Mucosa of rectum (tissue), 2 donors: ENCODE measurements around the gene PRAMEF12.

Experiments
- H3K27ac ChIP-seq, 2 donors: one replicate each; pipeline ENCODE4 v1.7.0; 2013; ENCODE audit warnings: inconsistent platforms in 2 of 2, low read depth in 2 of 2, low read length in 2 of 2
- H3K27me3 ChIP-seq, 2 donors: one replicate each; pipeline ENCODE4 v1.7.0; 2013; ENCODE audit warnings: low read length in 2 of 2; ENCODE audit not compliant: control insufficient read depth in 2 of 2, insufficient read depth in 2 of 2
- H3K36me3 ChIP-seq, 2 donors: one replicate each; pipeline ENCODE4 v1.7.0; 2013; ENCODE audit warnings: low read length in 2 of 2; ENCODE audit not compliant: control insufficient read depth in 2 of 2, insufficient read depth in 2 of 2
- H3K4me1 ChIP-seq, 2 donors: one replicate each; pipeline ENCODE4 v1.7.0; 2013; ENCODE audit warnings: low read length in 2 of 2, mild to moderate bottlenecking in 1 of 2; ENCODE audit not compliant: control insufficient read depth in 2 of 2, insufficient read depth in 2 of 2
- H3K4me3 ChIP-seq, 2 donors: one replicate each; pipeline ENCODE4 v1.7.0; 2013; ENCODE audit warnings: low read length in 2 of 2
- H3K9ac ChIP-seq, 2 donors: one replicate each; pipeline ENCODE4 v1.7.0; 2013; ENCODE audit warnings: low read length in 2 of 2, low read depth in 1 of 2, mild to moderate bottlenecking in 1 of 2
- H3K9me3 ChIP-seq, 2 donors: one replicate each; pipeline ENCODE4 v1.7.0; 2013; ENCODE audit warnings: low read length in 2 of 2; ENCODE audit not compliant: control insufficient read depth in 2 of 2
- donor health status: healthy.
- donor health status: Normal muscosa, but diverticular disease.

Gene PRAMEF12

GRCh38 chr1:12769031-12769430 is 4.5 kb upstream of the PRAMEF12 start:
- Histone ChIP-seq H3K9me3 (no peaks in the 10 kb centered on the region), H3K27ac (no peak overlapping the region), H3K36me3 (no peaks in the 10 kb centered on the region), H3K4me1 (no peaks in the 10 kb centered on the region), H3K27me3 (no peaks in the 10 kb centered on the region), H3K4me3 (no peak overlapping the region), H3K9ac (no peak overlapping the region)

- Histone ChIP-seq H3K9ac (no peak overlapping the region), H3K27ac (no peak overlapping the region), H3K27me3 (no peaks in the 10 kb centered on the region), H3K9me3 (no peaks in the 10 kb centered on the region), H3K4me1 (no peaks in the 10 kb centered on the region), H3K36me3 (no peaks in the 10 kb centered on the region), H3K4me3 (no peak overlapping the region)
Measured at GRCh38 chr1:12769976-12770505, 3.5 kb upstream of the PRAMEF12 start.

- H3K9ac ChIP-seq = no peak overlapping the region
- no peaks in the 10 kb centered on the region for H3K27me3 ChIP-seq
- no peaks in the 10 kb centered on the region for H3K36me3 ChIP-seq
- no peak overlapping the region for H3K4me3 ChIP-seq
- no peaks in the 10 kb centered on the region for H3K4me1 ChIP-seq
- H3K9me3 ChIP-seq = no peaks in the 10 kb centered on the region
- no peak overlapping the region for H3K27ac ChIP-seq
Measured at GRCh38 chr1:12770620-12771019, 2.9 kb upstream of the PRAMEF12 start.

- Histone ChIP-seq H3K27me3 (no peaks in the 10 kb centered on the region), H3K9me3 (no peaks in the 10 kb centered on the region)
Measured at GRCh38 chr1:12771186-12771585, 2.4 kb upstream of the PRAMEF12 start.

GRCh38 chr1:12772520-12772919 is 1.0 kb upstream of the PRAMEF12 start:
- H3K4me1 ChIP-seq = no peaks in the 10 kb centered on the region
- no peak overlapping the region for H3K9ac ChIP-seq
- H3K4me3 ChIP-seq = no peak overlapping the region
- no peaks in the 10 kb centered on the region for H3K27me3 ChIP-seq
- no peaks in the 10 kb centered on the region for H3K9me3 ChIP-seq
- no peak overlapping the region for H3K27ac ChIP-seq
- no peaks in the 10 kb centered on the region for H3K36me3 ChIP-seq

More at GRCh38 chr1:12771186-12771585, 2.4 kb upstream of the PRAMEF12 start:
- H3K9ac ChIP-seq = no peak overlapping the region
- no peaks in the 10 kb centered on the region for H3K36me3 ChIP-seq
- H3K4me1 ChIP-seq = no peaks in the 10 kb centered on the region
- no peak overlapping the region for H3K4me3 ChIP-seq
- H3K27ac ChIP-seq = no peak overlapping the region

GRCh38 chr1:12774801-12775345 is 1.3 kb downstream of the PRAMEF12 start:
- no peak overlapping the region for H3K27ac ChIP-seq
- H3K9ac ChIP-seq = no peak overlapping the region
- no peak overlapping the region for H3K4me3 ChIP-seq
- no peaks in the 10 kb centered on the region for H3K9me3 ChIP-seq
- H3K36me3 ChIP-seq = no peaks in the 10 kb centered on the region
- H3K27me3 ChIP-seq = no peaks in the 10 kb centered on the region
- no peaks in the 10 kb centered on the region for H3K4me1 ChIP-seq

GRCh38 chr1:12775443-12775842 is 1.9 kb downstream of the PRAMEF12 start:
- Histone ChIP-seq H3K36me3 (no peaks in the 10 kb centered on the region), H3K27me3 (no peaks in the 10 kb centered on the region), H3K27ac (no peak overlapping the region), H3K4me3 (no peak overlapping the region), H3K9me3 (no peaks in the 10 kb centered on the region), H3K9ac (no peak overlapping the region), H3K4me1 (no peaks in the 10 kb centered on the region)

- Histone ChIP-seq H3K4me1 (no peaks in the 10 kb centered on the region), H3K9me3 (no peaks in the 10 kb centered on the region), H3K27me3 (no peaks in the 10 kb centered on the region), H3K27ac (no peak overlapping the region), H3K4me3 (no peak overlapping the region), H3K9ac (no peak overlapping the region), H3K36me3 (no peaks in the 10 kb centered on the region)
Measured at GRCh38 chr1:12776801-12777557, 3.4 kb downstream of the PRAMEF12 start.

GRCh38 chr1:12778061-12778460 is 4.5 kb downstream of the PRAMEF12 start:
- no peaks in the 10 kb centered on the region for H3K9me3 ChIP-seq
- H3K27me3 ChIP-seq = no peaks in the 10 kb centered on the region
- no peak overlapping the region for H3K9ac ChIP-seq
- H3K27ac ChIP-seq = no peak overlapping the region
- no peak overlapping the region for H3K4me3 ChIP-seq
- no peaks in the 10 kb centered on the region for H3K36me3 ChIP-seq
- no peaks in the 10 kb centered on the region for H3K4me1 ChIP-seq

- H3K4me3 ChIP-seq = no peak overlapping the region
- H3K4me1 ChIP-seq = no peaks in the 10 kb centered on the region
- no peaks in the 10 kb centered on the region for H3K9me3 ChIP-seq
- H3K36me3 ChIP-seq = no peaks in the 10 kb centered on the region
- H3K27ac ChIP-seq = no peak overlapping the region
- H3K9ac ChIP-seq = no peak overlapping the region
- no peaks in the 10 kb centered on the region for H3K27me3 ChIP-seq
Measured at GRCh38 chr1:12778907-12779306, 5.4 kb downstream of the PRAMEF12 start.
